HepG2 (cell line): Measurements from ENCODE around the gene AKAP1. TPM values are rescaled to one million over a fixed set of nuclear protein-coding genes. Genes with fewer than 3 reads are reported as not detected.

Source experiments
- ZNF546 ChIP-seq: sonication (generic); formaldehyde crosslinking; conservative IDR thresholded peaks from 2 replicates; pipeline ENCODE4 v1.8.1; 2023; ENCODE audit warnings: mild to moderate bottlenecking, missing genetic modification reagents
- polyA plus RNA-seq, 8 experiments: library from polyadenylated mRNA; depleted of rRNA in 3 of 8; stranded (reverse) in 7 of 8; unstranded in 1 of 8; fragments of >200 nt; fragmentation: Illumina TruSeq in 4 of 8; extraction: Trizol in 4 of 8; gene quantifications; 2 replicates each; pipeline versions ENCODE4 v1.2.1 to v1.2.3, GENCODE V29; 2011 to 2016; ENCODE audit warnings: low read depth in 4 of 8, missing spikeins in 1 of 8, mixed read lengths in 1 of 8; ENCODE audit not compliant: insufficient read depth in 1 of 8
- total RNA-seq, 5 experiments: library from RNA; depleted of rRNA; stranded (reverse); fragments of >200 nt; fragmentation: Illumina TruSeq; extraction: Trizol; gene quantifications; 2 replicates each; pipeline ENCODE4 v1.2.3, GENCODE V29; 2016; ENCODE audit warnings: low read depth in 1 of 5
- TF ChIP-seq, protein P1 (sequence below), 2 experiments: sonication (generic) in 1 of 2; formaldehyde crosslinking in 1 of 2; IDR thresholded peaks; 2 replicates each; pipeline versions ENCODE4 v1.4.0 to v1.6.1; 2016 to 2020; ENCODE audit warnings: borderline replicate concordance in 1 of 2, low read depth in 1 of 2, mild to moderate bottlenecking in 1 of 2, missing genetic modification reagents in 1 of 2
- TF ChIP-seq, protein P2 (sequence below): sonication (generic); formaldehyde crosslinking; IDR thresholded peaks from 2 replicates; pipeline ENCODE4 v1.4.0; 2020; ENCODE audit warnings: mild to moderate bottlenecking, missing genetic modification reagents
- TF ChIP-seq, protein P3 (sequence below): sonication (generic); formaldehyde crosslinking; IDR thresholded peaks from 2 replicates; pipeline ENCODE4 v1.5.1; 2020; ENCODE audit warnings: mild to moderate bottlenecking, missing genetic modification reagents, moderate library complexity
- TF ChIP-seq, protein P4 (sequence below): sonication (generic); formaldehyde crosslinking; IDR thresholded peaks from 2 replicates; pipeline ENCODE4 v1.5.1; 2020; ENCODE audit warnings: mild to moderate bottlenecking, missing genetic modification reagents, borderline replicate concordance

The AKAP1 gene
- total and polyA plus RNA-seq, 2 of the 13 experiments (the other 11 are each of a cell fraction or from before 2014, with no cell fraction given) = 101 to 131 TPM

DNA sequence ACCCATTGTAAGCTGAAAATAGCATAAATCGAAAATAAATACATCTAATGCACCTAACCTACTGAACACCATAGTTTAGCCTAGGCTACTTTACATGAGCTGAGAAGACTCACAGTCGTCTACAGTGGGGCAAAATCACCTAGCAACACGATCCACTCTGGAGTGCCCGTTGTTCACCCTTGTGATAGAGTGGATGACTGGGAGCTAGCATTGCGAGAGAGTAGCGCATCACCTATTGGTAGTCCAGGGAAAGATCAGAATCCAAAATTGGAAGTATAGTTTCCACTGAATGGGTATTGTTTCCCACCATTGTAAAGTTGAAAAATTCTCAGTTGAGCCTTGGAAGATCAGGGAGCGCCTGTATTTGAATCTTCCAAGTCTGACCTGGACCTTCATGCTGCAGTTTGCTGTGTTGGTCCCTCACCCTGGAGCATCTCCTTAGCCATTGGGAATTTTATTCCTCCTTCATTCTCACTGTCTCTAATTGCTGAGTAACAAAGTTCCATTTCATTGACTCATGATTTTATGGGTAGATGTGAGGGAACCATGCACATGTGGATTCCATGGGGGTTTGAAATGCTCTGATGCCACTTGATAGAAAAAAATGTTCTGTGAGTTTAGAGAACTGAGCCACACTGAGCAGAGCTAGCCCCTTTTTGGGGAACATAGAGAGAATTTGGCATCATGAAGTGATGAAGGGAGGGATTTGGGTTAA is 19.6 kb downstream of the AKAP1 start (continued):
- TF ChIP-seq, protein P1, sequence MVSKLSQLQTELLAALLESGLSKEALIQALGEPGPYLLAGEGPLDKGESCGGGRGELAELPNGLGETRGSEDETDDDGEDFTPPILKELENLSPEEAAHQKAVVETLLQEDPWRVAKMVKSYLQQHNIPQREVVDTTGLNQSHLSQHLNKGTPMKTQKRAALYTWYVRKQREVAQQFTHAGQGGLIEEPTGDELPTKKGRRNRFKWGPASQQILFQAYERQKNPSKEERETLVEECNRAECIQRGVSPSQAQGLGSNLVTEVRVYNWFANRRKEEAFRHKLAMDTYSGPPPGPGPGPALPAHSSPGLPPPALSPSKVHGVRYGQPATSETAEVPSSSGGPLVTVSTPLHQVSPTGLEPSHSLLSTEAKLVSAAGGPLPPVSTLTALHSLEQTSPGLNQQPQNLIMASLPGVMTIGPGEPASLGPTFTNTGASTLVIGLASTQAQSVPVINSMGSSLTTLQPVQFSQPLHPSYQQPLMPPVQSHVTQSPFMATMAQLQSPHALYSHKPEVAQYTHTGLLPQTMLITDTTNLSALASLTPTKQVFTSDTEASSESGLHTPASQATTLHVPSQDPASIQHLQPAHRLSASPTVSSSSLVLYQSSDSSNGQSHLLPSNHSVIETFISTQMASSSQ (IDR thresholded peaks at IDR 0.05; ENCODE audit: low read depth) = no peak
- TF ChIP-seq, protein P1 (CRISPR knock-in tag; IDR thresholded peaks at IDR 0.05; ENCODE audit: borderline replicate concordance) = no peak
- TF ChIP-seq, protein P2, sequence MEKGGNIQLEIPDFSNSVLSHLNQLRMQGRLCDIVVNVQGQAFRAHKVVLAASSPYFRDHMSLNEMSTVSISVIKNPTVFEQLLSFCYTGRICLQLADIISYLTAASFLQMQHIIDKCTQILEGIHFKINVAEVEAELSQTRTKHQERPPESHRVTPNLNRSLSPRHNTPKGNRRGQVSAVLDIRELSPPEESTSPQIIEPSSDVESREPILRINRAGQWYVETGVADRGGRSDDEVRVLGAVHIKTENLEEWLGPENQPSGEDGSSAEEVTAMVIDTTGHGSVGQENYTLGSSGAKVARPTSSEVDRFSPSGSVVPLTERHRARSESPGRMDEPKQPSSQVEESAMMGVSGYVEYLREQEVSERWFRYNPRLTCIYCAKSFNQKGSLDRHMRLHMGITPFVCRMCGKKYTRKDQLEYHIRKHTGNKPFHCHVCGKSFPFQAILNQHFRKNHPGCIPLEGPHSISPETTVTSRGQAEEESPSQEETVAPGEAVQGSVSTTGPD (CRISPR knock-in tag) = no peak
- TF ChIP-seq, protein P3, sequence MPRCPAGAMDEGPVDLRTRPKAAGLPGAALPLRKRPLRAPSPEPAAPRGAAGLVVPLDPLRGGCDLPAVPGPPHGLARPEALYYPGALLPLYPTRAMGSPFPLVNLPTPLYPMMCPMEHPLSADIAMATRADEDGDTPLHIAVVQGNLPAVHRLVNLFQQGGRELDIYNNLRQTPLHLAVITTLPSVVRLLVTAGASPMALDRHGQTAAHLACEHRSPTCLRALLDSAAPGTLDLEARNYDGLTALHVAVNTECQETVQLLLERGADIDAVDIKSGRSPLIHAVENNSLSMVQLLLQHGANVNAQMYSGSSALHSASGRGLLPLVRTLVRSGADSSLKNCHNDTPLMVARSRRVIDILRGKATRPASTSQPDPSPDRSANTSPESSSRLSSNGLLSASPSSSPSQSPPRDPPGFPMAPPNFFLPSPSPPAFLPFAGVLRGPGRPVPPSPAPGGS (CRISPR knock-in tag) = no peak
- TF ChIP-seq ZNF546 = no peak
- TF ChIP-seq, protein P4, sequence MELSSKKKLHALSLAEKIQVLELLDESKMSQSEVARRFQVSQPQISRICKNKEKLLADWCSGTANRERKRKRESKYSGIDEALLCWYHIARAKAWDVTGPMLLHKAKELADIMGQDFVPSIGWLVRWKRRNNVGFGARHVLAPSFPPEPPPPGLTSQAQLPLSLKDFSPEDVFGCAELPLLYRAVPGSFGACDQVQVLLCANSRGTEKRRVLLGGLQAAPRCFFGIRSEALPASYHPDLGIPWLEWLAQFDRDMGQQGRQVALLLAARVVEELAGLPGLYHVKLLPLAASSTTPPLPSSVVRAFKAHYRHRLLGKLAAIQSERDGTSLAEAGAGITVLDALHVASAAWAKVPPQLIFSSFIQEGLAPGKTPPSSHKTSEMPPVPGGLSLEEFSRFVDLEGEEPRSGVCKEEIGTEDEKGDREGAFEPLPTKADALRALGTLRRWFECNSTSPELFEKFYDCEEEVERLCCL (CRISPR knock-in tag) = no peak
- TF ChIP-seq, all 625 proteins: peak for 0
